K562 (cell line): ENCODE measurements around the gene TRAF1. TPM values are rescaled to one million over a fixed set of nuclear protein-coding genes. Genes with fewer than 3 reads are reported as not detected.

Source experiments
- ATAC-seq: fragments of 200-7000 bp; cut with Tn5 transposase; 3 replicates; pipeline ENCODE4 v1.9.1; 2020; ENCODE audit warnings: moderate library complexity
- BruUV-seq: library from RNA; stranded (reverse); fragments of 400-500 nt; replicated peaks from 2 replicates; lab custom pipeline; 2021; lab: Mats Ljungman, UMichigan
- CTCF ChIA-PET: fragments of 300-600 bp; formaldehyde crosslinking; extraction: SDS; loops from one replicate; lab custom pipeline; 2021; ENCODE audit warnings: low intra/inter-chr PET ratio; lab: Yijun Ruan, JAX
- POLR2A ChIA-PET: fragments of 300-600, 350-650 bp; sonication (Branson Sonifier 250); formaldehyde crosslinking; extraction: SDS; loops from one replicate; lab custom pipeline; 2021; ENCODE audit warnings: antibody characterized with exemption, inconsistent platforms; lab: Yijun Ruan, JAX
- DNase-seq, 4 experiments: peaks; one replicate each; pipeline versions ENCODE4 v3.0.0 to v3.0.0-alpha.2; 2011 to 2018; ENCODE audit warnings: low spot score in 3 of 4, mixed read lengths in 3 of 4; ENCODE audit errors: extremely low read depth in 1 of 4
- FAIRE-seq: peaks from 2 replicates; lab custom pipeline; 2011; peaks lifted over from hg19 to GRCh38; lab: Jason Lieb, UNC
- H2AFZ ChIP-seq: 2 replicates; pipeline ENCODE4 v1.6.0; 2011; ENCODE audit warnings: low read depth, low read length, control low read depth, inconsistent platforms
- H3K27ac ChIP-seq: fragments of 200-600 bp; 3 replicates; pipeline ENCODE4 v1.8.0; 2011; ENCODE audit warnings: low read depth, mild to moderate bottlenecking, control low read depth, inconsistent platforms, low read length, moderate library complexity, mixed read lengths; ENCODE audit errors: extremely low read depth
- H3K27me3 ChIP-seq, 2 experiments: fragments of 300-600 bp in 1 of 2; 2 replicates in 1 of 2; 3 replicates in 1 of 2; pipeline versions ENCODE4 v1.6.0 to v1.8.0; 2011; ENCODE audit warnings: inconsistent platforms in 2 of 2, low read length in 2 of 2, mild to moderate bottlenecking in 1 of 2, mixed read lengths in 1 of 2, moderate library complexity in 1 of 2; ENCODE audit not compliant: control insufficient read depth in 2 of 2, insufficient read depth in 2 of 2
- H3K36me3 ChIP-seq: fragments of 300-600 bp; 3 replicates; pipeline ENCODE4 v1.8.0; 2011; ENCODE audit warnings: mild to moderate bottlenecking, low read length, inconsistent platforms; ENCODE audit not compliant: control insufficient read depth, insufficient read depth
- H3K4me1 ChIP-seq, 2 experiments: fragments of 200-600 bp in 1 of 2; replicated peaks in 1 of 2; 2 replicates in 1 of 2; 3 replicates in 1 of 2; pipeline versions ENCODE4 v1.5.1 to v1.8.0; 2011; ENCODE audit warnings: inconsistent platforms in 2 of 2, low read length in 2 of 2, mild to moderate bottlenecking in 1 of 2, mixed read lengths in 1 of 2, moderate library complexity in 1 of 2; ENCODE audit not compliant: control insufficient read depth in 2 of 2, insufficient read depth in 2 of 2
- H3K4me2 ChIP-seq: 2 replicates; pipeline ENCODE4 v1.6.1; 2011; ENCODE audit warnings: low read length, control low read depth, inconsistent platforms, mixed read lengths; ENCODE audit not compliant: insufficient read depth
- H3K4me3 ChIP-seq: fragments of 200-600 bp; sonication (generic), shearing (Covaris generic); 2 replicates; pipeline ENCODE4 v1.5.1; 2016; ENCODE audit warnings: control low read depth, inconsistent platforms
- H3K79me2 ChIP-seq: fragments of 200-600 bp; 3 replicates; pipeline ENCODE4 v1.8.0; 2011; ENCODE audit warnings: low read length, inconsistent platforms; ENCODE audit not compliant: control insufficient read depth, insufficient read depth
- H3K9ac ChIP-seq, 2 experiments: 2 replicates each; pipeline versions ENCODE4 v1.6.0 to v1.6.1; 2011; ENCODE audit warnings: low read depth in 2 of 2, low read length in 2 of 2, control low read depth in 1 of 2, inconsistent platforms in 1 of 2, mild to moderate bottlenecking in 1 of 2, mixed read lengths in 1 of 2; ENCODE audit not compliant: insufficient read depth in 1 of 2
- H3K9me1 ChIP-seq: one replicate; pipeline ENCODE4 v1.6.0; 2011; ENCODE audit warnings: inconsistent platforms, mild to moderate bottlenecking, low read length, moderate library complexity; ENCODE audit not compliant: control insufficient read depth, insufficient read depth
- H3K9me3 ChIP-seq: replicated peaks from 2 replicates; pipeline ENCODE4 v1.5.1; 2011; ENCODE audit warnings: low read depth, low read length, inconsistent platforms; ENCODE audit not compliant: control insufficient read depth, insufficient read depth
- H4K20me1 ChIP-seq: replicated peaks from 2 replicates; pipeline ENCODE4 v1.6.1; 2011; ENCODE audit warnings: low read length, inconsistent platforms, mixed read lengths; ENCODE audit not compliant: control insufficient read depth, insufficient read depth
- ADNP ChIP-seq: fragments of 200-800 bp; sonication (Bioruptor generic); IDR thresholded peaks from 2 replicates; pipeline ENCODE4 v1.6.1; 2016; ENCODE audit warnings: missing genetic modification characterization, missing compliant biosample characterization
- ARNT ChIP-seq, 2 experiments: fragments of 450-650 bp; IDR thresholded peaks; 2 replicates each; pipeline ENCODE4 v1.6.1; 2016; ENCODE audit warnings: mild to moderate bottlenecking in 1 of 2
- EP400 ChIP-seq: fragments of 450-650 bp; IDR thresholded peaks from 2 replicates; pipeline ENCODE4 v1.6.1; 2017; ENCODE audit warnings: antibody characterized with exemption, mild to moderate bottlenecking, moderate library complexity
- ERF ChIP-seq: fragments of 450-650 bp; formaldehyde crosslinking; IDR thresholded peaks from 2 replicates; pipeline ENCODE4 v1.4.0; 2020; ENCODE audit warnings: mild to moderate bottlenecking, mixed read lengths
- ETV1 ChIP-seq: fragments of 450-650 bp; conservative IDR thresholded peaks from 2 replicates; pipeline ENCODE4 v1.6.1; 2016; ENCODE audit warnings: missing genetic modification characterization, control low read depth, low read depth, missing compliant biosample characterization
- FOS ChIP-seq: IDR thresholded peaks from 3 replicates; pipeline ENCODE4 v1.6.1; 2011; ENCODE audit not compliant: insufficient read length; ENCODE audit errors: extremely low read depth
- FOXA1 ChIP-seq: fragments of 450-650 bp; IDR thresholded peaks from 2 replicates; pipeline ENCODE4 v1.6.1; 2016; ENCODE audit warnings: mild to moderate bottlenecking, borderline replicate concordance
- PRMT5 ChIP-seq: sonication (generic); formaldehyde crosslinking; IDR thresholded peaks from 2 replicates; pipeline ENCODE4 v1.5.0; 2020; ENCODE audit warnings: missing genetic modification reagents
- RBM17 ChIP-seq: fragments of 200-400 bp; formaldehyde crosslinking; IDR thresholded peaks from 2 replicates; pipeline ENCODE4 v1.6.1; 2017; ENCODE audit warnings: low read depth, mild to moderate bottlenecking, low read length, borderline replicate concordance
- SIX5 ChIP-seq, 2 experiments: IDR thresholded peaks; 2 replicates each; pipeline ENCODE4 v1.6.1; 2011; ENCODE audit warnings: low read length in 2 of 2, borderline replicate concordance in 1 of 2, low read depth in 1 of 2, mild to moderate bottlenecking in 1 of 2, moderate library complexity in 1 of 2; ENCODE audit not compliant: insufficient read depth in 1 of 2
- ZKSCAN3 ChIP-seq: fragments of 250-450 bp; sonication (Bioruptor Pico); IDR thresholded peaks from 2 replicates; pipeline ENCODE4 v1.4.0; 2020
- ZNF431 ChIP-seq: sonication (generic); formaldehyde crosslinking; IDR thresholded peaks from 2 replicates; pipeline ENCODE4 v1.8.0; 2022; ENCODE audit warnings: mild to moderate bottlenecking, missing genetic modification reagents
- ZNF551 ChIP-seq: fragments of 250-450 bp; sonication (Bioruptor Pico); IDR thresholded peaks from 2 replicates; pipeline ENCODE4 v1.5.0; 2021; ENCODE audit warnings: mild to moderate bottlenecking, moderate library complexity
- ZNF830 ChIP-seq: fragments of 250-450 bp; sonication (Bioruptor Pico); IDR thresholded peaks from 2 replicates; pipeline ENCODE4 v1.5.0; 2021; ENCODE audit warnings: mild to moderate bottlenecking
- WGBS: fragments of 100-300 bp; shearing (Covaris generic); methylation state at CpG from one replicate; pipeline ENCODE4 v1.1.6; 2016; ENCODE audit warnings: low coverage, mixed read lengths; ENCODE audit not compliant: insufficient coverage; ENCODE audit errors: missing lambda C conversion rate; 5-methylcytosine and 5-hydroxymethylcytosine counted together
- in situ Hi-C: fragments of 300-500 bp; cut with MboI; formaldehyde crosslinking; loops from 4 replicates; pipeline ENCODE4 v1.15.0; 2018; ENCODE audit warnings: inconsistent platforms, mixed read lengths
- intact Hi-C: fragments of 100-400 bp; cut with micrococcal nuclease; formaldehyde crosslinking; loops from 2 replicates; pipeline ENCODE4 v1.14.2; 2022
- polyA plus RNA-seq, 8 experiments: library from polyadenylated mRNA; depleted of rRNA in 4 of 8; stranded (reverse) in 5 of 8; unstranded in 3 of 8; fragments of >200 nt; fragmentation: Nextera tagmentation in 2 of 8; fragmentation: Illumina TruSeq in 1 of 8; extraction: Ambion mirVana in 2 of 8; extraction: Trizol in 1 of 8; gene quantifications; 2 replicates each; pipeline versions ENCODE4 v1.2.1 to v1.2.3, GENCODE V29; 2011 to 2014; ENCODE audit warnings: inconsistent platforms in 1 of 8, missing spikeins in 1 of 8
- total RNA-seq, 7 experiments: library from RNA; depleted of rRNA in 6 of 7; stranded (reverse); fragments of >200 nt in 6 of 7; fragmentation: Illumina TruSeq in 2 of 7; extraction: Trizol in 2 of 7; gene quantifications; 2 replicates each; pipeline versions ENCODE4 v1.2.1 to v1.2.3, GENCODE V29; 2011 to 2021; ENCODE audit warnings: low replicate concordance in 1 of 7
- TF ChIP-seq, protein P1 (sequence below): fragments of 250-450 bp; sonication (Bioruptor Pico); IDR thresholded peaks from 2 replicates; pipeline ENCODE4 v1.5.0; 2021
- TF ChIP-seq, protein P2 (sequence below): fragments of 450-650 bp; IDR thresholded peaks from 2 replicates; pipeline ENCODE4 v1.6.1; 2018; ENCODE audit warnings: mild to moderate bottlenecking, low read depth; ENCODE audit not compliant: partially characterized antibody
- TF ChIP-seq, protein P3 (sequence below): sonication (generic); formaldehyde crosslinking; IDR thresholded peaks from 2 replicates; pipeline ENCODE4 v1.8.0; 2022; ENCODE audit warnings: mild to moderate bottlenecking, low read depth, missing genetic modification reagents

TRAF1 gene
- total and polyA plus RNA-seq, 9 of the 15 experiments (the other 6 are each of a cell fraction or from before 2014, with no cell fraction given) = 0.01 to 1.1 (median 0.04) TPM; not detected in 2

GRCh38 chr9:120960001-120960400 is 33.4 kb upstream of the TRAF1 start:
- Histone ChIP-seq H3K4me3 (no peak overlapping the region), H3K9me1 (no peaks in the 10 kb centered on the region), H3K79me2 (no peaks in the 10 kb centered on the region), H3K4me1 (no peaks in the 10 kb centered on the region), H3K9me3 (no peaks in the 10 kb centered on the region), H3K27ac (no peak overlapping the region), H3K27me3 (peaks cover 11% of the 10 kb centered on the region in 2 experiments; a peak in 4 of 5 replicates), H3K36me3 (no peaks in the 10 kb centered on the region), H3K9ac (no peak overlapping the region), H4K20me1 (no peaks in the 10 kb centered on the region), H3K4me2 (no peak overlapping the region), H2AFZ (no peak overlapping the region)
- no TSS peak for BruUV-seq
- WGBS = 4% methylated on average over 1 of the region's 1 CpG
- in situ Hi-C loops = no loop called here
- intact Hi-C loops = no loop called here
- ChIA-PET CTCF (no interaction called here), POLR2A (no interaction called here)
- DNase-seq (no peak), ATAC-seq (no peak), FAIRE-seq (no peak)
- TF ChIP-seq ZNF551 (CRISPR knock-in tag) = no peak
- TF ChIP-seq RBM17 = no peak
- no peak for TF ChIP-seq ADNP (tag)
- no peak for TF ChIP-seq PRMT5
- TF ChIP-seq, protein P1, sequence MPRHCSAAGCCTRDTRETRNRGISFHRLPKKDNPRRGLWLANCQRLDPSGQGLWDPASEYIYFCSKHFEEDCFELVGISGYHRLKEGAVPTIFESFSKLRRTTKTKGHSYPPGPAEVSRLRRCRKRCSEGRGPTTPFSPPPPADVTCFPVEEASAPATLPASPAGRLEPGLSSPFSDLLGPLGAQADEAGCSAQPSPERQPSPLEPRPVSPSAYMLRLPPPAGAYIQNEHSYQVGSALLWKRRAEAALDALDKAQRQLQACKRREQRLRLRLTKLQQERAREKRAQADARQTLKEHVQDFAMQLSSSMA = no peak
- TF ChIP-seq ZNF431 (CRISPR knock-in tag) = no peak
- no peak for TF ChIP-seq ZNF830 (CRISPR knock-in tag)
- TF ChIP-seq, protein P2, sequence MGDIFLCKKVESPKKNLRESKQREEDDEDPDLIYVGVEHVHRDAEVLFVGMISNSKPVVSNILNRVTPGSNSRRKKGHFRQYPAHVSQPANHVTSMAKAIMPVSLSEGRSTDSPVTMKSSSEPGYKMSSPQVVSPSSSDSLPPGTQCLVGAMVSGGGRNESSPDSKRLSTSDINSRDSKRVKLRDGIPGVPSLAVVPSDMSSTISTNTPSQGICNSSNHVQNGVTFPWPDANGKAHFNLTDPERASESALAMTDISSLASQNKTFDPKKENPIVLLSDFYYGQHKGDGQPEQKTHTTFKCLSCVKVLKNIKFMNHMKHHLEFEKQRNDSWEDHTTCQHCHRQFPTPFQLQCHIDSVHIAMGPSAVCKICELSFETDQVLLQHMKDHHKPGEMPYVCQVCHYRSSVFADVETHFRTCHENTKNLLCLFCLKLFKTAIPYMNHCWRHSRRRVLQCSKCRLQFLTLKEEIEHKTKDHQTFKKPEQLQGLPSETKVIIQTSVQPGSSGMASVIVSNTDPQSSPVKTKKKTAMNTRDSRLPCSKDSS = no peak
- no peak for TF ChIP-seq SIX5 (IDR thresholded peaks at IDR 0.05; ENCODE audit: borderline replicate concordance in 1 of 2, insufficient read depth in 1 of 2, low read depth in 1 of 2, low read length in 2 of 2)
- TF ChIP-seq FOS = no peak
- no peak for TF ChIP-seq EP400
- TF ChIP-seq ZKSCAN3 = no peak
- TF ChIP-seq, protein P3, sequence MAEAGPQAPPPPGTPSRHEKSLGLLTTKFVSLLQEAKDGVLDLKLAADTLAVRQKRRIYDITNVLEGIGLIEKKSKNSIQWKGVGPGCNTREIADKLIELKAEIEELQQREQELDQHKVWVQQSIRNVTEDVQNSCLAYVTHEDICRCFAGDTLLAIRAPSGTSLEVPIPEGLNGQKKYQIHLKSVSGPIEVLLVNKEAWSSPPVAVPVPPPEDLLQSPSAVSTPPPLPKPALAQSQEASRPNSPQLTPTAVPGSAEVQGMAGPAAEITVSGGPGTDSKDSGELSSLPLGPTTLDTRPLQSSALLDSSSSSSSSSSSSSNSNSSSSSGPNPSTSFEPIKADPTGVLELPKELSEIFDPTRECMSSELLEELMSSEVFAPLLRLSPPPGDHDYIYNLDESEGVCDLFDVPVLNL (CRISPR knock-in tag) = no peak
- no peak for TF ChIP-seq ARNT (IDR thresholded peaks at IDR 0.05)
- no peak for TF ChIP-seq ETV1
- no peak for TF ChIP-seq FOXA1
- no peak for TF ChIP-seq ERF (CRISPR knock-in tag)
